ENCODE data around the gene PRR36. TPM values are rescaled to one million over a fixed set of nuclear protein-coding genes. Genes with fewer than 3 reads are reported as not detected.

PRR36 gene
- total RNA-seq, 3 donors from 2014 or later: 0.59 to 2.0 TPM; not detected in 1

DNA sequence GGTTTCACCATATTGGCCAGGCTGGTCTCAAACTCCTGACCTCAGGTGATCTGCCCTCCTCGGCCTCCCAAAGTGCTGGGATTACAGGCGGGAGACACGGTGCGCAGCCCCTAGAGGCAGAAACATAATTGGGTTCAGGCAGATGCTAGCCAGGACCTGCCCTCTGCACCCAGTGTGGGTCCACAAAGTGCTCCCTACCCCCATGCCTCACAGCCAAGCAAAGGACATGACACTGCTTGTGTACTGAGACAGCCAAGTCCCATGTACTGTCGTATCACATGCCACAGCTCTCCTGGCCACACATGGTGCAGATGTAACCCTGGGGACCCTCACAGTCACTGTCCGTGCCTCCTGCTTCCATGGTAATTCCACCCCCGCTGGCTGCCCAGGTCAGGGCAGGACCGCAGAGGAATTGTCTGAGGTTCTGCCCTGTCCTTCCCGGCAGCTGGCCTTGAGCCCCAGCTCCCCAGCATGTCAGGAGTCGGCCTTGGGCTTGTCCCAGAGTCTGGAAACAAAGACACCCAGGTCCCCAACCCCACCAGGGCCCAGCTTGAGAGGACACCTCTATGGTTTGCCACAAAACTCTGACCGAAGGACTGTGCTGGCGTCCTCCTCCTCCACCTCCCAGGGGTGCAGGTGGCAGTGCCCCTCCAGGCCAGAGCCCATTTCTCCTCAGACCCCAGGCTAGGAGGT lies 7.6 kb downstream of the PRR36 start:
- Histone ChIP-seq H3K27me3 (no peaks in the 10 kb centered on the region), H3K36me3 (no peaks in the 10 kb centered on the region), H3K9me3 (no peaks in the 10 kb centered on the region), H3K27ac (no peak overlapping the region), H3K4me1 (peaks cover 0 to 5% of the 10 kb centered on the region in 2 donors), H3K4me3 (no peak overlapping the region)
- DNase-seq (ENCODE audit: low spot score in 2 of 2): no peak
- no peak for TF ChIP-seq POLR2A (IDR thresholded peaks at IDR 0.05)
- TF ChIP-seq, protein P1, sequence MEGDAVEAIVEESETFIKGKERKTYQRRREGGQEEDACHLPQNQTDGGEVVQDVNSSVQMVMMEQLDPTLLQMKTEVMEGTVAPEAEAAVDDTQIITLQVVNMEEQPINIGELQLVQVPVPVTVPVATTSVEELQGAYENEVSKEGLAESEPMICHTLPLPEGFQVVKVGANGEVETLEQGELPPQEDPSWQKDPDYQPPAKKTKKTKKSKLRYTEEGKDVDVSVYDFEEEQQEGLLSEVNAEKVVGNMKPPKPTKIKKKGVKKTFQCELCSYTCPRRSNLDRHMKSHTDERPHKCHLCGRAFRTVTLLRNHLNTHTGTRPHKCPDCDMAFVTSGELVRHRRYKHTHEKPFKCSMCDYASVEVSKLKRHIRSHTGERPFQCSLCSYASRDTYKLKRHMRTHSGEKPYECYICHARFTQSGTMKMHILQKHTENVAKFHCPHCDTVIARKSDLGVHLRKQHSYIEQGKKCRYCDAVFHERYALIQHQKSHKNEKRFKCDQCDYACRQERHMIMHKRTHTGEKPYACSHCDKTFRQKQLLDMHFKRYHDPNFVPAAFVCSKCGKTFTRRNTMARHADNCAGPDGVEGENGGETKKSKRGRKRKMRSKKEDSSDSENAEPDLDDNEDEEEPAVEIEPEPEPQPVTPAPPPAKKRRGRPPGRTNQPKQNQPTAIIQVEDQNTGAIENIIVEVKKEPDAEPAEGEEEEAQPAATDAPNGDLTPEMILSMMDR (IDR thresholded peaks at IDR 0.05): no peak
- no peak for TF ChIP-seq POLR2AphosphoS5 (IDR thresholded peaks at IDR 0.05)
- intact Hi-C loops (cut with DNase I; ENCODE audit: low total_unique reads): loop anchor here (1.0 kb wide), 1 partner anchor 37 kb away; the partner anchor contains the start of gene MAP2K7

DNA sequence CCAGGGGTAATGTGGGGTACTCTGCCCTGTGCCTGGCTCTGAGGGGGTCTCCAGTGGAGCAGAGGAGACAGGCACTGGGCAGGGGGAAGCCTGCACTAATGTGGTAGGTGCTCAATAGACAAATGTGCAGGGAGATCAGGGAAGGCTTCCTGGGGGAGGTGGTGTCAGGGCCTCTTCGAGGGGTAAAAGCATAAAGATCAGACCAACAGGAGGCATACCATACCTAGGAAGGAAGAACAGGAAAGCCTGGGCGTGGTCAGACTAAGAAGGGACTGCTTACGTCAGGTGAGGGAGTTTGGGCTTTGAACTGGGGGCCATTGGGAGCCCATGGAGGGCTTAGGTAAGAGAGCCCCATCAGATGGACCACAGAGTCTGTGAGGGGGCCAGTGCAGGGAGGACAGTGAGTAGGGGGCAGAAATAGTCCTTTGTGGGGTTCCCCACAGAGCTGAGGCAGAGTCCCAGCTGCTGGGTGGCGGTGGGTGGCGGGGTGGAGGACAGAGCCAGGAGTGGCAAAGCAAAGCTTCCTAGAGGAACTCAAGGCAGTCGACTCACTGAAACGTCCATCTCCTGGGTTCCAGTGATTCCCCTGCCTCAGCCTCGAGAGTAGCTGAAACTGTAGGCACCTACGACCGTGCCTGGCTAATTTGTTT lies 8.8 kb downstream of the PRR36 start:
- Histone ChIP-seq H3K4me1 (peaks cover 0 to 5% of the 10 kb centered on the region in 2 donors), H3K9me3 (no peaks in the 10 kb centered on the region)
- DNase-seq (ENCODE audit: low spot score in 2 of 2): no peak

DNA sequence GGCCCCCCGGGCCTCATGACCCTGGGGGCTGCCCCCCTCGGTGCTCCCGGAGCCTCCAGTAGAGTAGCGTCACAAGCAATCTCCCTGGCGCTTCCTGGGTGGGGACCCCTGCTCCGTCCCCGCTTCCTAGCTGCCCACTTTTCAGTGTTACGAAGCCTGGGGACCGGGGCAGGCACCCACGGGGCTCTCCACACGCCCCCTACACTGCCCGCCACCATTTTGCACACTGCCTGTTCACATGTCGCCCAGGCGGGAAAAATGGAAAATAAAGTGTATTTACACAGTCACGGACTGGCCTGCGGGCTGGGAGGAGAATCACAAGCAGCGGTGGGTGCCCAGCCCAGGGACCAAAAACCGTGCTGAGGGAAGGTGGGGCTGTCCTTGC lies 9.5 kb downstream of the PRR36 start:
- Histone ChIP-seq H3K4me3 (no peak overlapping the region), H3K36me3 (no peaks in the 10 kb centered on the region), H3K27ac (no peak overlapping the region), H3K27me3 (no peaks in the 10 kb centered on the region), H3K4me1 (peaks cover 0 to 5% of the 10 kb centered on the region in 2 donors), H3K9me3 (no peaks in the 10 kb centered on the region)
- no peak for DNase-seq (ENCODE audit: low spot score in 2 of 2)
- intact Hi-C loops (cut with DNase I; ENCODE audit: low total_unique reads): no loop called here
- no peak for TF ChIP-seq POLR2AphosphoS5 (IDR thresholded peaks at IDR 0.05)
- TF ChIP-seq POLR2A (IDR thresholded peaks at IDR 0.05): no peak
- TF ChIP-seq, protein P1 (IDR thresholded peaks at IDR 0.05): no peak

More for the DNA sequence above, 8.8 kb downstream of the PRR36 start:
- intact Hi-C loops (cut with DNase I; ENCODE audit: low total_unique reads): no loop called here
- H3K27ac ChIP-seq: no peak overlapping the region
- no peaks in the 10 kb centered on the region for H3K36me3 ChIP-seq
- TF ChIP-seq POLR2A (IDR thresholded peaks at IDR 0.05) (no peak), POLR2AphosphoS5 (IDR thresholded peaks at IDR 0.05) (no peak)
- TF ChIP-seq, protein P1 (IDR thresholded peaks at IDR 0.05): no peak
- H3K27me3 ChIP-seq: no peaks in the 10 kb centered on the region
- H3K4me3 ChIP-seq: no peak overlapping the region

DNA sequence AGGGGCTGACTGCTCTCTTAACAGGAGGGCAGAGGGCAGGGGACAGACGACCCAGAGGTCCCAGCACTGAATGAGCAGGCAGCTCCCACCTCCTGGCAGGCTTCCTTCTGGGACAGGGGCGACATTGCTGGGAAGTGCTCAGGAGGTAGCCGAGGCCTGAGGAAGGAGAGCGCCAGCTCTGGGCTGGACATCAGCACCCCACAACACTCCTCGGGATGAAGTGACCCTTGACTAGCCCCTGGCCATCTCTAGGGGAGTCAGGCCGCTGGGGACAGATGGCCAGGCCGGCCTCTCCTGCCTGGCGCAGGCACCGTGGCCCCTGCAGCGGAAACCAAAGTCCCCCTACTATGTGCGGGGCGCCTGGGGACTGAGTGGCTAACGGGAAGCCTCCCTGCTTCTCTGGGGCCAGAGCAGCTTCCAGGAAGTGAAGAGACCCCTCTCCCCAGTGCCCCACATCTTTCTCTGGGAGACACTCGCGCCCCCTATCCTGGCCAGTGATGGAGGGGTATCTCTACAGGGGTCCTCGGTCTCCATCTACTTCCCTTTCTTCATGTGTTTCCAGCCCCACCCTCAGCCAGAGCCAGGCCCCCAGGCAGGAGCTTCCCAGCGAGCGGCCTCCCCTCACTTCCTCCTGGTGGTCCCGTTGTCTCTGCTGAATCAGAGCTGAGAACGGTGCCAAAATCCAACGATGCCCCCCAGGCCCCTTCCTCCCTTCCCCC lies 10.1 kb downstream of the PRR36 start:
- Histone ChIP-seq H3K4me1 (peaks cover 0 to 5% of the 10 kb centered on the region in 2 donors), H3K4me3 (no peak overlapping the region), H3K27ac (no peak overlapping the region), H3K36me3 (no peaks in the 10 kb centered on the region), H3K9me3 (no peaks in the 10 kb centered on the region), H3K27me3 (no peaks in the 10 kb centered on the region)
- intact Hi-C loops (cut with DNase I; ENCODE audit: low total_unique reads): no loop called here
- no peak for DNase-seq (ENCODE audit: low spot score in 2 of 2)
- TF ChIP-seq POLR2A (IDR thresholded peaks at IDR 0.05): no peak
- TF ChIP-seq, protein P1 (IDR thresholded peaks at IDR 0.05): no peak
- no peak for TF ChIP-seq POLR2AphosphoS5 (IDR thresholded peaks at IDR 0.05)
